Middle frontal gyrus (tissue), 1 donor: ENCODE results near the gene DYNLT3.

Experiments used
- DNase-seq: peaks from one replicate; pipeline ENCODE4 v3.0.0-alpha.2; 2015; ENCODE audit warnings: low spot score; ENCODE audit errors: extremely low spot score

The DYNLT3 gene

GRCh38 chrX:37846934-37847732, at the start of gene DYNLT3:
TSS of gene DYNLT3 (minus strand) at chrX:37847571. CDS start at chrX:37847510, 61 bp downstream.
- DNase-seq, result peak; percentile 20

GRCh38 chrX:37896511-37896890, 49.1 kb upstream of the DYNLT3 start:
- no peak for DNase-seq

- no peak for DNase-seq
Observed at GRCh38 chrX:37895795-37896510, 48.6 kb upstream of the DYNLT3 start.

GRCh38 chrX:37894725-37895124, 47.4 kb upstream of the DYNLT3 start:
- no peak for DNase-seq

GRCh38 chrX:37888010-37888409, 40.6 kb upstream of the DYNLT3 start:
- DNase-seq, result no peak

- no peak for DNase-seq
Observed at GRCh38 chrX:37887347-37887746, 40.0 kb upstream of the DYNLT3 start.

- no peak for DNase-seq
Observed at GRCh38 chrX:37883196-37883595, 35.8 kb upstream of the DYNLT3 start.

GRCh38 chrX:37879692-37880091, 32.3 kb upstream of the DYNLT3 start:
- no peak for DNase-seq

- DNase-seq, result no peak
Observed at GRCh38 chrX:37876716-37877115, 29.3 kb upstream of the DYNLT3 start.

- DNase-seq, result no peak
Observed at GRCh38 chrX:37875675-37876074, 28.3 kb upstream of the DYNLT3 start.

- no peak for DNase-seq
Observed at GRCh38 chrX:37873220-37873619, 25.8 kb upstream of the DYNLT3 start.

- DNase-seq, result no peak
Observed at GRCh38 chrX:37872303-37872655, 24.9 kb upstream of the DYNLT3 start.

- DNase-seq, result peak; percentile 13
Observed at GRCh38 chrX:37871626-37872302, 24.4 kb upstream of the DYNLT3 start.

GRCh38 chrX:37867536-37868153, 20.3 kb upstream of the DYNLT3 start:
- no peak for DNase-seq

GRCh38 chrX:37863728-37864127, 16.4 kb upstream of the DYNLT3 start:
- no peak for DNase-seq

- DNase-seq, result no peak
Observed at GRCh38 chrX:37862851-37863250, 15.5 kb upstream of the DYNLT3 start.

GRCh38 chrX:37860721-37861120, 13.3 kb upstream of the DYNLT3 start:
- no peak for DNase-seq

GRCh38 chrX:37854748-37855147, 7.4 kb upstream of the DYNLT3 start:
- no peak for DNase-seq

- no peak for DNase-seq
Observed at GRCh38 chrX:37854148-37854547, 6.8 kb upstream of the DYNLT3 start.

GRCh38 chrX:37847733-37848197, 394 bp upstream of the DYNLT3 start:
- DNase-seq, result no peak

- DNase-seq, result no peak
Observed at GRCh38 chrX:37846558-37846933, 825 bp downstream of the DYNLT3 start.

GRCh38 chrX:37846141-37846540, 1.2 kb downstream of the DYNLT3 start:
- DNase-seq, result no peak
